ENCODE results near the gene GAPVD1.
"Not testable (repeated sequence)": the region's sequence is repeated elsewhere in the genome, so short reads cannot be mapped to it uniquely, and the experiment has no call there.

GAPVD1 gene

GRCh38 chr9:125312411-125312810 is 50.8 kb downstream of the GAPVD1 start:
- no peak for DNase-seq

DNA sequence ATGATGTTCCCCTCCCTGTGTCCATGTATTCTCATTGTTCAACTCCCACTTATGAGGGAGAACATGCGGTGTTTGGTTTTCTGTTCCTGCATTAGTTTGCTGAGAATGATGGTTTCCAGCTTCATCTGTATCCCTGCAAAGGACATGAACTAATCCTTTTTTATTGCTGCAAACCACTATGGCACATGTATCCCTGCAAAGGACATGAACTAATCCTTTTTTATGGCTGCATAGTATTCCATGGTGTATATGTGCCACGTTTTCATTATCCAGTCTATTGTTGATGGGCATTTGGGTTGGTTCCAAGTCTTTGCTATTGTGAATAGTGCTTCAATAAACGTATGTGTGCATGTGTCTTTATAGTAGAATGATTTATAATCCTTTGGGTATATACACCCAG is 54.7 kb downstream of the GAPVD1 start:
- DNase-seq, result not testable (repeated sequence)

- no peak for DNase-seq
Observed at GRCh38 chr9:125317704-125318103, 56.1 kb downstream of the GAPVD1 start.

DNA sequence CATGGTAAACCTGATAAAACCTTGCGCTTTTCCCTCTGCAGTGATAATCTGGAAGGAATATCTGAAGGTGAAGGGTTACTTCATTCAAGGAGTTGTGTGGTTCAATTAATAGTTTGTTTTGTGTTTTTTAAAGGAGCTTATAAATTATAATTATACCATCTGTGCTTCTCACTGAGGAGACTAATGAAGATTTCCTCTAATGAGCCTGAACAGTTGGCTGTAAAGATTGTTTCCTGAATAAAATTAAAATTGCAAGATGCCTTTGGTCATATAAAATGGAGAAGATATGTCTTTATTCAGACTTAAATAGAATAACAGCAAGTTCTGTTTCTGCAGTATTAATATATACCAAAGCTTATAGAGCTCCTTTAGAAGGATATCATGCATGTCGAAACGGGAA is 59.9 kb downstream of the GAPVD1 start:
- no peak for DNase-seq

DNA sequence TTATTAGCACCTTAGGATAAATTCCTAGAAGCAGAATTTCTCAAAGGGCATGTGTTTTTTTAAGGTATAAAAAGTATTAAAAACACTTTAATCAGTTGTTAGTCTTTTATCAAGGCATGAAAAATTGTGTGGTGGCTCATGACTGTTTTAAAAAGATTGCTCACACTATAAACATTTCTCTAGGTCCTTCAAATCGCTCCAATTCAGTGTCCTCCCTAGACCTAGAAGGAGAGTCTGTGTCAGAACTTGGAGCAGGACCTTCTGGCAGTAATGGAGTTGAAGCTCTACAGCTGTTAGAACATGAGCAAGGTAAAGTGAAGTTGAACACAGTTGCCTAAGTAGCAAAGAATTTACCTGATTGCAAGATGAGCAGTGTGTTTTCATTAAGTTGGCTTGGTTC is 62.0 kb downstream of the GAPVD1 start:
- DNase-seq, result no peak

- DNase-seq, result no peak
Observed at GRCh38 chr9:125325826-125326225, 64.2 kb downstream of the GAPVD1 start.

GRCh38 chr9:125329978-125330377 is 68.4 kb downstream of the GAPVD1 start:
- DNase-seq, result no peak

DNA sequence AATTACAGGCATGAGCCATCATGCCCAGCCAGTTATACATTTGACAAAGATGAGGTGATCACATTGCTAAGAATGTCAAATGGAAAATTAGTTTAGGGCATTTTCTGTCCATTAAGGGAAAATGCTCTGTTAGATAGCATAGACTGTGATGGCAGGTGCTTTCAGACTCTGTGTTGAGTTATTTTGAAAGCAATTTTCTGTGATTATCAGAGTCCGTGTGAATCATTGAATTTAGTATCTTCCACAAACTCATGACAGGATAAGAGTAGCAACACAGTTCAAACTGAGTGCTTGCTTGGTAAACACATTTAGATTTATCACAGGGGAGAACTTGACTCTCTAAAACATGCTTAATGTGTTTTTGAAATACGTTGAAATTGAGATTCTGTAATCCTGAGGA is 69.0 kb downstream of the GAPVD1 start:
- no peak for DNase-seq

- no peak for DNase-seq
Observed at GRCh38 chr9:125332527-125332926, 70.9 kb downstream of the GAPVD1 start.

DNA sequence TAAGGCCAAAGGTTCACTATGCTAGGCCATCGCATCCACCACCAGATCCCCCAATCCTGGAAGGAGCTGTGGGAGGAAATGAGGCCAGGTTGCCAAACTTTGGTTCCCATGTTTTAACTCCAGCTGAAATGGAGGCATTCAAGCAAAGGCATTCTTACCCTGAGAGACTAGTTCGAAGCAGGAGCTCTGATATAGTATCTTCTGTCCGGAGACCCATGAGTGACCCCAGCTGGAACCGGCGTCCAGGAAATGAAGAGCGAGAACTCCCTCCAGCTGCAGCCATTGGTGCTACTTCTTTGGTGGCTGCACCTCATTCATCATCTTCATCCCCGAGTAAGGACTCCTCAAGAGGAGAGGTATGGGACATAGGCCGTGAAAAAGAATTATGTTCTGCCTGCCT is 75.6 kb downstream of the GAPVD1 start:
- DNase-seq, result no peak

GRCh38 chr9:125338929-125339328 is 77.3 kb downstream of the GAPVD1 start:
- DNase-seq, result no peak

DNA sequence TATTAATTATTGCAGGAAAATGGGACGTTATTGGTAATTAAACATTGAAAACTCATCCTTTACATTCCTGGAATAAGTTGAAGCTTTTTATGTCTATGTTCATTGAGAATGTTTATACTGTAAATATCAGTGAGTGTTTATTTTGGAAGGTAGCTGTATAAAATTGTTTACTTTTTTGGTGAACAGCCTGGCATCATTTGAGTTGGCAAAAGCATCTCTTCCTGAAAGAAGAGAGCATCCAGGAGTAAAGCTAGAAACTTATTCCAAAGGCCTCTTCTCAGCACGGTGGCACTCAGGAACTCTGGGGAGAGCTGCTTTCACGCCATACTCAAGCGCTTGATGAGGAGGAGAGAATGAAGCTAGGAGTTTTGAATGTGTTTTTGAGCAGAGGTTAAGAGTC is 79.9 kb downstream of the GAPVD1 start:
- no peak for DNase-seq

- no peak for DNase-seq
Observed at GRCh38 chr9:125343518-125344275, 82.1 kb downstream of the GAPVD1 start.

GRCh38 chr9:125346080-125346732 is 84.6 kb downstream of the GAPVD1 start:
- no peak for DNase-seq

GRCh38 chr9:125355601-125356000 is 94.0 kb downstream of the GAPVD1 start:
- no peak for DNase-seq

GRCh38 chr9:125356032-125356431 is 94.4 kb downstream of the GAPVD1 start:
- no peak for DNase-seq

DNA sequence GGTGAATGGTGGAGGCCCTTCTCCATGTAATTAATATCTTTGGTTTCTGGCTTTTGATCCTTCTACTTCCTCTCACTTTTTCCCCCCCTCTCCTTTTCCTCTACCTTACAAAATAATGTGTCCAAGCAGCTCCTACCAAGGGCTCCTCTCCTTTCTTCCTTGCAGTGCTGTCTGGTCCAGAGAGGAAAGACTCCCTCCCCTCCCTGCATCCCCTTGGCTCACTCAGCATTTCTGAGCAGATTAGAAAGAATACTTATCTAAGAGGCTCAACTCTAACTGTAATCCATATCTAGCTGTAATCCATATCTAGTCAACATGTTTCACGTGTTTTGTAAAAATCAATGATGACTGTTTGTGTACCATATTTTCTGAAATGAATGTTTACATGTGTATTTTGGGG is 97.4 kb downstream of the GAPVD1 start:
- no peak for DNase-seq

DNA sequence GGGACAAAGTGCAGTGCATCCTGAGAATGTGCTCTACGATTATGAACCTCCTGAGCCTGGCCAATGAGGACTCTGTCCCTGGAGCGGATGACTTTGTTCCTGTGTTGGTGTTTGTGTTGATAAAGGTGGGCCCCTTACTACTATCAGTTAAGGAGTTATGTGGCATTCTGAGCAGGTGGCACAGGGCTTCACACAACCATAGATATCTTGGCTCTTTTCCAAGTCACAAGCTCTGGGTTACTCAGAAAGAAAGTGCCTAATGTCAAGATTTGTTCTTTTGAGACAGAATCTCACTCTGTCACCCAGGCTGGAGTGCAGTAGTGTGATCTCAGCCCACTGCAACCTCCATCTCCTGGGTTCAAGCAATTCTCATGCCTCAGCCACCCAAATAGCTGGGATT is 99.0 kb downstream of the GAPVD1 start:
- no peak for DNase-seq

- DNase-seq, result peak; percentile 13
Observed at GRCh38 chr9:125361837-125362531, 100.4 kb downstream of the GAPVD1 start.

DNA sequence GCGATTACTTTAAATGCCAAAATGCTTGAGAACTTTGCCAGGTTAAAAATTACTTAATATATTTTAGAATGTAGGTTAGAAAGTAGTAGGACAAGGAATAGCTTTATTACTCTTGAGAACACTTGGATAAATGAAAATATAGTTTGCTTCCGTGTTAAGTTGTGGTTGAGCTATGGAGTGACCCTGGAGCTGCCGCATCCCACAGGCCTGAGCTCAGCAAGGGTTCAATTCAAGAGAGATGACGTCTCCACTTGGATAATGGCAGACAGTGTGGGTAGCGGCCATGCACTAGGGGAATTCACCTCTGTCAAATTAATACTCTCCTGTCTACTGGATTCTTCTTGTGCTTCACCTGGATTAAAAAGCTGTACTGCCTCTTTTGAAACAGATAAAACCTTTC is 105.0 kb downstream of the GAPVD1 start:
- DNase-seq, result no peak

DNA sequence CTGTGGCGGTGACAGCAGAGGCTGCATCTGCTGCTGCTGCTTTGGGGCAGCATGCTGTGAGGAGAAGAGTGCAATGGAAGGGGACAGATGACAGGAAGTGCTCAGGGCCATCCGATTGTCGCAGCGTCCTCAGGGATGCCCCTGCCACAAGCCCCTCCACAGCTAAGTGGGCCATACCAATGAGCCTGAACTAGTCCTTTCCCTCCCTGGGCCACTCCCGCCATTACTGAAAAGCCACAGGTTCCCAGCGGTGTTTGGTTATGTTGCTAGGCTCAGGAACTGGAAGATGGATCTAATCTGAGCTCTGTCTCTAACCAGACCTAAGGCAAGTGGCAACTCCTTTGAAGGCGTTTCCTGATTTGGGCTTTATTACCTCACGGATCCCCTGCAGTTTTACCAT is 109.2 kb downstream of the GAPVD1 start:
- DNase-seq, result no peak

GRCh38 chr9:125372441-125373226 is 111.0 kb downstream of the GAPVD1 start:
- DNase-seq, result no peak

All from NCI-H524 treated with DMSO at 0.1 percent for 48 hours (cell line).